ENCODE data around the gene SLC27A5. TPM values are rescaled to one million over a fixed set of nuclear protein-coding genes. Genes with fewer than 3 reads are reported as not detected.

Gene SLC27A5
- total and polyA plus RNA-seq, 2 of the 4 experiments (the other 2 are of a cell fraction) = 7.7 to 11.2 TPM

GRCh38 chr19:58474291-58474996 lies 37.3 kb downstream of the SLC27A5 start:
- H4K20me1 ChIP-seq (ENCODE audit: insufficient read depth, low read length) = peaks cover 17% of the 10 kb centered on the region
- in situ Hi-C loops (cut with MboI; ENCODE audit: low sequenced_read_pairs) = no loop called here
- WGBS, 2 experiments (ENCODE audit: extremely low coverage in 2 of 2, insufficient read length in 1 of 2) = 56% methylated on average over 7 of the region's 12 CpGs; no CpG with 5 or more reads in 1 of the 2 experiments
- no peak overlapping the region for H3K4me3 ChIP-seq (ENCODE audit: insufficient read depth, low read depth, low read length)
- 0 out of 2 replicates have a peak overlapping the region, but pooled peaks have one; percentile 6 for H2BK20ac ChIP-seq (ENCODE audit: low read depth, low read length)
- no peaks in the 10 kb centered on the region for H3K9me3 ChIP-seq (ENCODE audit: control insufficient read depth, insufficient read depth, low read length)
- peak overlapping the region; percentile 21; the same call in 1 of the 2 replicates for H3K27ac ChIP-seq (ENCODE audit: insufficient read depth, low read length)
- ATAC-seq (ENCODE audit: low read depth) (peak; percentile 2; the same call in 1 of the 2 replicates), DNase-seq (peak; percentile 87)
- H3K9ac ChIP-seq (ENCODE audit: low read depth, low read length) = no peak overlapping the region
- H3K9me1 ChIP-seq (ENCODE audit: insufficient read depth, low read length) = peaks cover 31% of the 10 kb centered on the region
- H3K56ac ChIP-seq (ENCODE audit: extremely low read depth, insufficient read depth, low read length) = peak overlapping the region; percentile 49; the same call in 1 of the 2 replicates
- H2BK120ac ChIP-seq (ENCODE audit: low read depth, low read length) = peak overlapping the region; percentile 38; the same call in 1 of the 2 replicates
- peaks cover 29% of the 10 kb centered on the region for H3K36me3 ChIP-seq (ENCODE audit: control insufficient read depth, insufficient read depth, low read length)
- H3K4me2 ChIP-seq (ENCODE audit: low read depth, low read length) = peak overlapping the region; percentile 83
- no TSS peak for BruUV-seq (replicated peaks)
- peak overlapping the region; percentile 43; the same call in 1 of the 2 replicates for H4K91ac ChIP-seq (ENCODE audit: insufficient read depth, low read depth, low read length)
- peak overlapping the region; percentile 92 for H2AK9ac ChIP-seq (replicated peaks; ENCODE audit: low read depth, low read length, poor library complexity)
- no peak overlapping the region for H3K14ac ChIP-seq (replicated peaks; ENCODE audit: low read depth, low read length)
- H2BK5ac ChIP-seq (ENCODE audit: low read depth, low read length, poor library complexity, severe bottlenecking) = peak overlapping the region; percentile 25
- CTCF ChIA-PET = no interaction called here
- H4K5ac ChIP-seq (ENCODE audit: low read depth, low read length) = no peak overlapping the region; the same call in 1 of the 2 replicates
- no peak overlapping the region; the same call in 2 of the 3 replicates for H2BK15ac ChIP-seq (ENCODE audit: low read depth, low read length)
- H3K4me1 ChIP-seq (ENCODE audit: control insufficient read depth, insufficient read depth, low read length) = peaks cover 19% of the 10 kb centered on the region
- no peak overlapping the region for H3K23ac ChIP-seq (ENCODE audit: low read depth, low read length)
- H2AFZ ChIP-seq (replicated peaks; ENCODE audit: low read length, poor library complexity) = no peak overlapping the region
- dilution Hi-C loops (cut with HindIII; ENCODE audit: low sequenced_read_pairs, unreplicated experiment) = no loop called here
- intact Hi-C loops (cut with micrococcal nuclease) = no loop called here
- H3K18ac ChIP-seq (ENCODE audit: low read depth, low read length) = no peak overlapping the region
- H4K8ac ChIP-seq (ENCODE audit: low read depth in 2 of 2, low read length in 2 of 2) = peak overlapping the region in 1 of 2 experiments; percentile 82; a peak in 1 of 4 replicates
- peak overlapping the region; percentile 36; the same call in 1 of the 2 replicates for H2AK5ac ChIP-seq (ENCODE audit: low read depth, low read length)
- TF ChIP-seq RCOR1 (IDR thresholded peaks at IDR 0.05; ENCODE audit: insufficient replicate concordance, low read length) (peak; percentile 90), CTCF (conservative IDR thresholded peaks at IDR 0.05; ENCODE audit: low read depth, low read length) (no peak), BHLHE40 (IDR thresholded peaks at IDR 0.05; ENCODE audit: low read depth, low read length) (peak; percentile 76), SMC3 (IDR thresholded peaks at IDR 0.05; ENCODE audit: low read depth, low read length) (no peak), NFE2L2 (IDR thresholded peaks at IDR 0.05; ENCODE audit: low read depth, low read length) (no peak), RAD21 (IDR thresholded peaks at IDR 0.05; ENCODE audit: low read length) (no peak), FOS (IDR thresholded peaks at IDR 0.05; ENCODE audit: low read depth, low read length) (0 out of 2 replicates have a peak, but pooled peaks have one; percentile 10), CEBPB (IDR thresholded peaks at IDR 0.05; ENCODE audit: low read depth, low read length) (no peak)
- POLR2A ChIA-PET (ENCODE audit: unreplicated experiment) = no interaction called here
- peaks cover 8 to 49% of the 10 kb centered on the region in 2 experiments for H3K79me1 ChIP-seq (ENCODE audit: low read depth in 1 of 2, low read length in 2 of 2)
- peak overlapping the region; percentile 74; the same call in 1 of the 2 replicates for H3K4ac ChIP-seq (ENCODE audit: low read depth, low read length)
- no peaks in the 10 kb centered on the region for H3K27me3 ChIP-seq (ENCODE audit: control insufficient read depth, insufficient read depth, low read length)
